Endothelial cell of umbilical vein (primary cell): Measurements from ENCODE around the gene INTS2.

Experiments
- MYC ChIP-seq: IDR thresholded peaks from one replicate; pipeline ENCODE4 v1.6.1; 2011; ENCODE audit warnings: mild to moderate bottlenecking, low read depth, low read length
- POLR2A ChIP-seq: IDR thresholded peaks from 2 replicates; pipeline ENCODE4 v1.6.1; 2012; ENCODE audit warnings: low read depth, mild to moderate bottlenecking, control low read depth, low read length
- POLR2AphosphoS5 ChIP-seq: IDR thresholded peaks from 2 replicates; pipeline ENCODE4 v1.6.1; 2012; ENCODE audit warnings: low read depth, mild to moderate bottlenecking, control low read depth, low read length, moderate library complexity; ENCODE audit not compliant: insufficient read depth
- TF ChIP-seq, protein P1 (sequence below), 2 donors: IDR thresholded peaks; 1 replicate in 1 of 2; 2 replicates in 1 of 2; pipeline ENCODE4 v1.5.1; 2011; ENCODE audit warnings: low read length in 2 of 2, mild to moderate bottlenecking in 2 of 2, moderate library complexity in 2 of 2, control low read depth in 1 of 2, inconsistent platforms in 1 of 2, low read depth in 1 of 2; ENCODE audit not compliant: insufficient read depth in 1 of 2; ENCODE audit errors: extremely low read depth in 1 of 2

DNA sequence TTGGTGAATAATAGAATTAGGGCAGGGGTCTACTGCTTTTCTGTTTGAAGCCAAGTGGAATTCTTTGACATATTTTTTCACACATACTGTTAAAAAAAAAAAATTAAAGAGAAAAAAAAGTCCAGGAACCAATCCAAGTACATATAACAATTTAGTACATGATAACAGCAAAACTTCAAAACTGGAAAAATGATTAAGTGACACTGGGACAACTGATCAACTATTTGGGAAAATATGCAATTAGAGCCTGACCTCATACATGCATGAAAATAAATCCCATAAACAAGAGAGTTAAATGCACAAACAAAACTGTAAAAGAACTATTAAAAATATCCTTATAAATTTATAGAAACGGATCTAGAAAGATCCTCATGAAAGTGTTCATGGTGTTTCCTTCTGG lies 92.2 kb downstream of the INTS2 start:
- TF ChIP-seq, protein P1, sequence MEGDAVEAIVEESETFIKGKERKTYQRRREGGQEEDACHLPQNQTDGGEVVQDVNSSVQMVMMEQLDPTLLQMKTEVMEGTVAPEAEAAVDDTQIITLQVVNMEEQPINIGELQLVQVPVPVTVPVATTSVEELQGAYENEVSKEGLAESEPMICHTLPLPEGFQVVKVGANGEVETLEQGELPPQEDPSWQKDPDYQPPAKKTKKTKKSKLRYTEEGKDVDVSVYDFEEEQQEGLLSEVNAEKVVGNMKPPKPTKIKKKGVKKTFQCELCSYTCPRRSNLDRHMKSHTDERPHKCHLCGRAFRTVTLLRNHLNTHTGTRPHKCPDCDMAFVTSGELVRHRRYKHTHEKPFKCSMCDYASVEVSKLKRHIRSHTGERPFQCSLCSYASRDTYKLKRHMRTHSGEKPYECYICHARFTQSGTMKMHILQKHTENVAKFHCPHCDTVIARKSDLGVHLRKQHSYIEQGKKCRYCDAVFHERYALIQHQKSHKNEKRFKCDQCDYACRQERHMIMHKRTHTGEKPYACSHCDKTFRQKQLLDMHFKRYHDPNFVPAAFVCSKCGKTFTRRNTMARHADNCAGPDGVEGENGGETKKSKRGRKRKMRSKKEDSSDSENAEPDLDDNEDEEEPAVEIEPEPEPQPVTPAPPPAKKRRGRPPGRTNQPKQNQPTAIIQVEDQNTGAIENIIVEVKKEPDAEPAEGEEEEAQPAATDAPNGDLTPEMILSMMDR (IDR thresholded peaks at IDR 0.05; ENCODE audit: extremely low read depth in 1 of 2, insufficient read depth in 1 of 2, low read depth in 1 of 2, low read length in 2 of 2), result no peak
- TF ChIP-seq POLR2A, result no peak
- TF ChIP-seq MYC, result no peak
- TF ChIP-seq POLR2AphosphoS5, result no peak
